HG03064 (cell line): ENCODE results near the gene DPY30.

Source experiments
- ATAC-seq: cut with Tn5 transposase; IDR thresholded peaks from one replicate; pipeline ENCODE4 v1.9.1; 2021; ENCODE audit warnings: low read depth; ENCODE audit not compliant: unreplicated experiment

DPY30 gene

DNA sequence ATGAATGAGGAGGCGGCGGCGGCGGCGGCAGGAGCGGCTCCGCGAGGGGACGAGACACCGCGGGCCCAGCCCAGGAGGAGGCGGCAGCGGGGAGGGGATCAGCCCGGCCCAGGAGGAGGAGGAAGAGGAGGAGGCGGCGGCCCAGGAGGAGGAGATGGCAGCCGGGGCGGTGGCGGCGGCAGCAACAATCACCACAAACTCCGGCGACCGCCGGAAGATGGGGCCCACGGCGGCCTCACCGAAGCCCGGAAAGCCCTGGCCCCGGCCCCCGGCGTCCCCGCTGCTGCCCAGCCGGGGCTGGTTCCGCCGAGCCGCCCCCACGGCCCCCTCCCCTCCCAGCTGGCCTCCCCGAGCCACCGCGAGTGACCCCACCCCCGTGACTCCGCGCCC lies 29.3 kb downstream of the DPY30 start:
- peak; percentile 49 for ATAC-seq

DNA sequence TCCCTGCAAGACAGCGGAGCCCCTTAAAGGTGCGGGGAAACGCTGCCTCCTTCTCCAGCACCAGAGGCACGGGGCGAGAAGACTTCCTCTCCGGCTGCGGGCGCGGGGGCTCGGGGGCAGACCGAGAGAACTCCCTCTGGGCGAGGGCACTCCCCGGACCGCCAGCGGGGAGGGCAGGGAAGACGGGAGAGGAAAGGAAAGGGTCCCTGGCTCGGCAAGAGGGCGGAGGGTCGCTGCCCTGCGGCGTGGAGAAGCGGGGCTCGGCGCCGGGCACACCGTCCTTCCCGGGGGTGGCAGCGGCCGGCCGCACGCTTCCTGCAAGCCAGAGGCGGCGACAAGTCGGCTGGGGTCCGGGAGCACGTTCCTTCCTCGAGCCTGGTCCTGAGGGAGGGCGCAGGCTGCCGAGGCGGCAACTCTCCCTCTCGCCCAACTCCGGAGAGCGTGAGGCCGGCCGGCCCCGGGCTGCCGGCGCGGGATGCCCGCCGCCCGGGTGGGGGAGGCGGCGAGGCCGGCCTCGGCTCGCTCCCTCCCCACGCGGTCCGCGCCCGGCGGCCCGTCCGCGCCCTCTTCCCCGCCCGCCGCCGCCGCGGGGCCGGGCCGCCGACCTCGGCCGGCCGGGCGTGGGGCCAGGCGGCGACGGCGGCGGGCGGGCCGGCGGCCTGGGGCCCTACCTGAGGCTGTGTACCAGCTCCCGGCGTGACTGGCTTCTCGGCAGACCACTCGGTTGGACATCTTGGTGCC lies 29.9 kb downstream of the DPY30 start:
- peak; percentile 15 for ATAC-seq

DNA sequence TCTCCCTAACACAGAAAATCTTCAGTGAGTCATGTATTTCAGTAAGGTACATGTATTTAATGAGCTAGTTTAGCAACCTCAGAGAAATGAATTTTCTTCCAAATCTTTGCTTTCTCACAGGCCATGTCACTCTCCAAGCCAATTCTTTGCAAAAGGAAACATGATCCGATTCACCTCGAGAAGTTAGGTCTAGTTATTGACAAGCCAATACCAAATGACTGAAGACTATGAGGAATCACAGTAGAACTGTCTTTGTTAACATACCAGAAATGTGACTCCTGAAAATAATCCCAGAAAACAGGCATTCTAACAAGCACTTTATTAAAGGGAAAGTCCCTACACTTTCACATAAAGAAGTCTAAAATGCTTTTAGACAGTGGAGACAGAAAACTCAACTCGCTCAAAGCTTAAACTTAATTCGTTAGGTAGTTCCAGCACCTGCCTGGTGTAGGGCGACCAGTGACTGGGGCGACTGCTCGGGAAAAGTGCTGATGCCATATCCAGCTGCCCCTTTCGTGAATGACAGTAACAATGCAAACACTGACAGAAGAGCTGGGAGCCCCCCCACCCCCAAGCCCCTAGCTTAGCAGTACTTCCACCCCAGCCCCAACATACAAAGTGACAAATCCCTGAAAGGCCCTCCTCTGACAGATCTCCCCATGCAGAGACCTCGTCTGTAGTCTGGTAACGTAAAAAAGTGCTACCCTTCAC lies 30.6 kb downstream of the DPY30 start:
- ATAC-seq = no peak

DNA sequence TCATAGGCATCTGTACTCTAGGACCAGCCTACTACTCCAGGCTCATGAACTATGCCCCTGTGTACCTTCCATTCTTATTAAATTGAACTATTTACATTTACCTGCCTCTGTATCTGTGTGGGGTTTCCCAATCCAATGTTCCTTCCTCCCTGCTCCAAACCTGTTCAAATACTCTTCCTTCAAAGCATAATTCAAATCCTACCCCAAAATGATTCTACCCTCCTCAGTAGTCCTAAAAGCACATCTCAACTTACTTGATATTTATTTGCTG lies 32.5 kb downstream of the DPY30 start:
- no peak for ATAC-seq

- no peak for ATAC-seq
Measured at GRCh38 chr2:32005371-32005976, 34.1 kb downstream of the DPY30 start.

DNA sequence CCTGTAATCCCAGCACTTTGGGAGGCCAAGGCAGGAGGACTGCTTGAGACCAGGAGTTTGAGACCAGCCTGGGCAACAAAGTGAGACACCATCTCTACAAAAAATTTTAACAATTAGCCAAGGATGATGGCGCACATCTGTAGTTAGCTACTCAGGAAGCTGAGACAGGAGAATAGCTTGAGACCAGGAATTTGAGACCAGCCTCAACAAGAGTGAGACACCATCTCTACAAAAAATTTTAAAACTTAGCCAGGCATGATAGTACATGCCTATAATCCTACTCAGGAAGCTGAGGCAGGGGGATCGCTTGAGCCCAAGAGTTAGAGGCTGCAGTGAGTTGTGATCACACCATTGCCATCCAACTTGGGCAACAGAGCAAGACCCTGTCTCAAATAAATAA lies 35.8 kb downstream of the DPY30 start:
- no peak for ATAC-seq

GRCh38 chr2:32002406-32002805 lies 37.2 kb downstream of the DPY30 start:
- no peak for ATAC-seq

DNA sequence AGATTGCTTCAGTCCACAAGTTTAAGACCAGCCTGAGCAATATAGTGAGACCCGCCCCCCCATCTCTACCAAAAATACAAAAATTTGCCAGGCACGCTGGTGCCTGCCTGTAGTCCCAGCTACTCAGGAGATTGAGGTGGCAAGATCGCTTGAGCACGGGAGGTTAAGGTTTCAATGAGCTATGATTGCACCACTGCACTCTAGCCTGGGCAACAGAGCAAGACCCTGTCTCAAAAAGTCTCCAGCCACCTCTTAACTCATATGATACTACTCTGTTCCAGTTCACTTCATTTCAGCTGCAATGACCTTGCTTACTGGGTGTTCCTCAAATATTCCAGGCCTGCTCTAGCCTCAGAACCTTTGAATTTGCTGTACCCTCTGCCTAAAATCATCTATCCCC lies 40.2 kb downstream of the DPY30 start:
- ATAC-seq = no peak

DNA sequence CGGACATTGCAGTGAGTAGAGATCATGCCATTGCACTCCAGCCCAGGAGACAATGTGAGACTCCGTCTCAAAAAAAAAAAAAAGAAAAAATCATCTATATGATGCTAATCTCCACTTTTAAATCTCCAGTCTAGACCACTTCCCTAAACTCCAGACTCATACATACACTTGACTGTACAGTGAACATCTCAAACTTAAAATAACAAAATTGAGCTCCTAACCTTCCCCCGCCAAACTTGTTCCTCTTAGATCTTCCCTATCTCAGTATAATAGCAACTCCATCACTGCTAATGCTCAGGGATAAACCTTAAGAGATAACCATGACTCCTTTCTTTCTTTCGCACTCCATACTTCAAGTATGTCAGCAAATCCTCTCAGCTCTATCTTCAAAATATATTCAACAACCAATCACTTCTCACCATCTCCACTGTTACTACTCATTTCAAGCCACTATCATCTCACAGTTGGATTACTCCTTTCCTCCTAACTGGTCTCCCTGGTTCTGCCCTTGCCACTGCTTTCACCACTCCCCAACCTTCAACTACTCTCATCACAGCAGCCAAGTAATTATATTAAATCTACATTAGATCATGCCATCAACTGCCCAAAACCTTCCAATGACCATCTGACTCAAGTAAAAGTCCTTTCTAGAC lies 40.7 kb downstream of the DPY30 start:
- ATAC-seq = no peak

GRCh38 chr2:31997653-31998052 lies 42.0 kb downstream of the DPY30 start:
- ATAC-seq = no peak

DNA sequence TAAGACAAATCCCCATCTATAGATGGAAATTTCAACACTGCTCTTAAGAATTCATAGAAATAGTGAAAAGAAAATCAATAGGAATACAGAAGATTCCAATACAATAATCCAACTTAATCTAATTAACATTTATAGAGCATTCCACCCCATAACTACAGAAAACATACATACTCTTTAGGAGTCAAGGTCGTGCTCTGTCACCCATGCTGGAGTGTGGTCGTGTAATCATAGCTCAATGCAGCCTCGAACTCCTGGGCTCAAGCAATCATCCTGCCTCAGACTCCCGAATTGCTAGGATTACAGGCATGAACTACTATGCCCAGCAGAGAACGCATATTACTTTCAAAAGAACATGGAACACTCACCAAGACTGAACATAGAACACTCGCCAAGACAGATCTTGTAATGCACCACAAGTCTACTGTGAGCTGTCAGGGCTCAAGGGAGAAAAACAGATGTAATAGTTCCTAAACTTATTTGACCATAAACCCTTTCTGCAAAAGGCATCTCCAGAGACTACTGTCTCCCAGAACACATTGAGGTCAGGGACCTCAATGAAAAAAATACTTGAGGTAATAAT lies 42.9 kb downstream of the DPY30 start:
- no peak for ATAC-seq

DNA sequence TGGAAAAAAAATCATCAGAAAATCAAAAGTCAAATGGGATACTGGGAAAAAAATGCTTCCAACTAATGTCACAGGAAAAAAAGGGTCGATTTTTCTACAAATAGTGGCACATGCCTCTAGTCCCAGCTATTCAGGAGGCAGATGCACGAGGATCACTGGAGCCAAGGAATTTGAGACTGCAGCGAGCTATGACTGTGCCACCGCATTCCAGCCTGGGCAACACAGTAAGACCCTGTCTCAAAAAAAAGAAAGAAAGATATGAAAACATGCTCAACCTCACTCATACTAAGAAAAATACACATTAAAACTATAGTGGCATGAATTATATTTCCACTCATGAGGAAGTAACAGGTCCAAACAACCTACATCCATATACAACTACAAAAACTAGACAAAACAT lies 46.7 kb downstream of the DPY30 start:
- no peak for ATAC-seq

DNA sequence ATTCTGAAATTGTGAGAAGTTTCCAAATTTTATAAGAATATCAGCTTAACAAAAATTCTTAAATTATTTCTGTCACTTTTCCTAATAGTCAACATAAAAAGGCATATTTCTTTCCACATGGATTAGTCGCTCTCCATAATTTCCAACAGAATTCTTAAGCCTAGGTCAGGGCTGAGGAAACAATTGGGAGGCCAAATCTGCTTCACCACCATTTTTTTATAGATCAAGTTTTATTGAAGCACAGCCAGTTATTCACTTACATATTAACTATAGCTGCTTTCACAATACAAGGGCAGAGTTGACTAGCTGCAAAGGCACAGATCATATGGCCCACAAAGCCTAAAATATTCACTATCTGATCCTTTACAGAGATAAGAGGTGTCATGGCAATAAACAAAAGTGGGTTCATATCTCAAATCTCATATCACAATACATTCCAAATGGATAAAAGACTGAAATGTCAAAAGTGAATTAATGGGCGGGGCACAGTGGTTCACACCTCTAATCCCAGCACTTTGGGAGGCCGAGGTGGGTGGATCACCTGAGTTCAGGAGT lies 47.5 kb downstream of the DPY30 start:
- ATAC-seq = no peak

DNA sequence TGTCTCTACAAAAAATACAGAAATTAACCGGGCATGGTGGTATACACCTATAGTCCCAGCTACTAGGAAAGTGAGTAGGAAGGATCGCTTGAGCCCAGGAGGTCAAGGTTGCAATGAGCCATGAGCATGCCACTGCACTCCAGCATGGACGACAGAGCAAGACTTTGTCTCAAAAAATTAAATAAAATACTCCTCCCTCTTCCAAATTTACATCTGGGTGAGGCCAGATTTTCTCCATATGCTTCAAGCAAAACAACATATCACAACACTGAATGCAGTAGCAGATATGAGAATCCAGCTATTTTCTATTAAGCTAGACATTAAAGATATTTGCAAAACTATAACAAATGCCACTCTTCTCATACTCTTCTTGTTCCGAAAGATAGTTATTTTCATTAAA lies 49.7 kb downstream of the DPY30 start:
- no peak for ATAC-seq

DNA sequence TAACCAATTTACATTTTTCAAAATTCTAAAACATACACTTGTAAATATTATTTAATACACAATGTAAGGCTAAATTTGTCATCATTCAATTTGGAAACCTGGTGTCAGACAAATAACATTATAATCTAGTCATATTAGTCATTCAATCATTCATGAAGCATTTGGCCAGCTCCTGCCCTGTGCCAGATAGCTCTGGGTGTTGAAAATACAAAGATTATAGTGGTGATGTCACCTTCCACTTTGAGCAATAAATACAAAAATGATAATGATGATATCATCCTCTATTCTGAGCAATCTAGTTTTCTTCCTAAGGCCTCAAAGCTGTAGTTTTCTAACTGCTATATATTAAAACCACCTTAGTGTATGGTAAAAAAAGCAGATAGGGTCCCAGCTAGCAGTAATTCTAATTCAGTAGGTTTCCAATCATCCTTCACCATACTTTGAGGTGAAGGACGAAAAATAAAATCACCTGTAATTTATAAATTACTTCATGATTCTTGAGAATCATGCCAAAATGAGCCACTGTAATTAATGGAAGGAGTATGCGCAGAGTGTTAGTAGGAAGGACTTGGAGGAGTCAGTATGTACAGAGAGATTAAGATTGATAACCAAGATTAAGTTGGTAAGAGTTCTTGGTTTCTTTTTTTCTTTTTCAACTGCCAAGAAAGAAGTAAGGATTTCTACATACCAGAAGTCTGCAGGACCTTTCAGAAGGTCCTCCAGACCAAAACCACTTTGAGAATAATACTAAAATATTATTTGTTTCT lies 52.0 kb downstream of the DPY30 start:
- ATAC-seq = no peak

DNA sequence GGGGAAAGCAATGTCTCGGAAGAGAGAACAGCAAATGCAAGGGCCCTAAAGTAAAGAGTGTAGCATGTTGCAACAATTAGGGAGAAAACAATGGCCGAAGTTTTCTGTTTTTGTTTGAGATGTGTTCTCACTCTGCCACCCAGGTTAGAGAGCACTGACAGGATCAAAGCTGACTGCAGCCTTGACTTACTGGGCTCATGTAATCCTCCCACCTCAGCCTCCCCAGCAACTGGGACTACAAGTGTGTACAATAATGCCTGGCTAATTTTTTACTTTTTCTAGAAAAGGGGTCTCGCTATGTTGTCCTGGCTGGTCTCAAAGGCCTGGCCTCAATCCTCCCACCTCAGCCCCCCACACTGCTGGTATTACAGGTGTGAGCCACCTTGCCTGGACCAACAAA lies 52.7 kb downstream of the DPY30 start:
- no peak for ATAC-seq

DNA sequence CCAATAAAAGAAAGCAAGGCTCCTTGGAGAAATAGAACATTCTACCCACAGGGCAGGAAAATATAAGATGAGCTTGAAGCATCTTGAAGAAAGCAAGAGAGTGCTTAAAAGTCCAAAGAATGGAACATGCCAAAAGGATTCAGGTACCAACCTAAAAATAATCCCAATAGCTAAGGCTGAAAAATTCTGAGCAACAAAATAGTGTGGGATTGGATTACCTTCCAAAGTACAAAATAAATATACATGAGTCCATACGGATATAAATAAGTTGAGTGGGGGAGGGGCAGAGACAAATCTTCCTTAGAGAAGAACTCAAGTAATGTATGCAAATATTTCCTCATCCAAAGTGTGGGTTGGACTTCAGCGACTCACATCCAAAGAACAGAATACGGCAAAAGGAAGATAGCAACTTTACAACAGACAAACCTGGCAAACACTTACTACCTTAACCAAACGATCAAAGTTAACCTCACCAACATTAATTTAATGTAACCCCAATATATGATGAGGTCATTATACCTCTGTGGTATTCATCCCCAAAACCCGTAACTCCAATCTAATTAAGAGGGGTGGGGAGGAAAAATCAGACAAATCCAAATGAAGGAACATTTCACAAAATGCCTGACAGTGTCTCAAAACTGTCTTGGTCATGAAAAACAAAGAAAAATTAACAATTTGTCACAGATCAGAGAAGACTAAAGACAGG lies 55.7 kb downstream of the DPY30 start:
- ATAC-seq = no peak

- peak; percentile 98 for ATAC-seq
Measured at GRCh38 chr2:31980674-31981356, 58.8 kb downstream of the DPY30 start.

DNA sequence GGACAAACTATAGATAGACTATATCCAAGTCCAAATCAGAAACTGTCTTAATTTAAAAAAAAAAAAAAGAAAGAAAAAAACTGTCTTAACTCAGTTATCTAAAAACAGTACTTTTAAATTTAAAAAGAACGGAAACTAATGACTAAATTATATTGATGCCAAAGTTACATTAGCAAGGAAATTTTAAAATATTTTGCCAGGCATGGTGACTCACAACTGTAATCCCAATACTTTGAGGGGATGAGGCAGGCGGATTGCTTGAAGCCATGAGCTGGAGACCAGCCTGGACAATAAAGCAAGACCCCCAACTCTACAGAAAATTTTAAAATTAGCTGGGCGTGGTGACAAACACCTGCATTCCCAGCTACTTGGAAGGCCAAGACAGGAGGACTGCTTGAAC lies 59.6 kb downstream of the DPY30 start:
- ATAC-seq = no peak
